ENCODE data around the gene SCAND1. TPM values are rescaled to one million over a fixed set of nuclear protein-coding genes. Genes with fewer than 3 reads are reported as not detected.

The SCAND1 gene
- total RNA-seq, 1 experiment from 2014 or later = 59.6 TPM

DNA sequence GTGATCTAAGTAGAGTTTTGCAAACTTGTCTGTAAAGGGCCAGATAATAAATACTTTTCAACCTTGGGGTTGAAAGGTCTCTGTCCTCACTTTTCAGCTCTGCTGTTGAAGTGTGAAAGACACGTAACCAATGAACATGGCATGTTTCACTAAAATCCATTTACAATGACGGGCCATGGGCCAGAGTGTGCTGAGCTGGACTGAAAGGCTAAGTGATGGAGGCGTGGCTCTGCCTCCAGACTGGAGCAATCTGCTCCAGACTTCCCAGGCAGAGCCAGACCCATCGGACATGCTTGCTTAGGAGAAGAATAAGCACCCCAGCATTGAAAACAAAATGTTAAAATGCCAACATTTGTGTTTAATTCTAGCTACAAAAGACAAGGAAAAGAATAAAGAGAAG is 41.4 kb downstream of the SCAND1 start:
- Histone ChIP-seq H3K4me1 (ENCODE audit: control insufficient read depth, insufficient read depth, low read length) (no peaks in the 10 kb centered on the region; the same call in 1 of the 2 replicates), H3K27ac (ENCODE audit: low read length) (no peak overlapping the region), H3K36me3 (ENCODE audit: control insufficient read depth, insufficient read depth, low read length) (peaks cover 13% of the 10 kb centered on the region), H3K4me3 (ENCODE audit: low read depth in 2 of 2, low read length in 2 of 2) (no peak overlapping the region), H3K27me3 (ENCODE audit: control insufficient read depth, insufficient read depth, low read length) (no peaks in the 10 kb centered on the region), H3K9me3 (ENCODE audit: control insufficient read depth, insufficient read depth, low read depth, low read length) (no peaks in the 10 kb centered on the region)
- no peak for DNase-seq (ENCODE audit: low read depth, low spot score)
- POLR2A ChIA-PET = no interaction called here
- TF ChIP-seq, protein P1, sequence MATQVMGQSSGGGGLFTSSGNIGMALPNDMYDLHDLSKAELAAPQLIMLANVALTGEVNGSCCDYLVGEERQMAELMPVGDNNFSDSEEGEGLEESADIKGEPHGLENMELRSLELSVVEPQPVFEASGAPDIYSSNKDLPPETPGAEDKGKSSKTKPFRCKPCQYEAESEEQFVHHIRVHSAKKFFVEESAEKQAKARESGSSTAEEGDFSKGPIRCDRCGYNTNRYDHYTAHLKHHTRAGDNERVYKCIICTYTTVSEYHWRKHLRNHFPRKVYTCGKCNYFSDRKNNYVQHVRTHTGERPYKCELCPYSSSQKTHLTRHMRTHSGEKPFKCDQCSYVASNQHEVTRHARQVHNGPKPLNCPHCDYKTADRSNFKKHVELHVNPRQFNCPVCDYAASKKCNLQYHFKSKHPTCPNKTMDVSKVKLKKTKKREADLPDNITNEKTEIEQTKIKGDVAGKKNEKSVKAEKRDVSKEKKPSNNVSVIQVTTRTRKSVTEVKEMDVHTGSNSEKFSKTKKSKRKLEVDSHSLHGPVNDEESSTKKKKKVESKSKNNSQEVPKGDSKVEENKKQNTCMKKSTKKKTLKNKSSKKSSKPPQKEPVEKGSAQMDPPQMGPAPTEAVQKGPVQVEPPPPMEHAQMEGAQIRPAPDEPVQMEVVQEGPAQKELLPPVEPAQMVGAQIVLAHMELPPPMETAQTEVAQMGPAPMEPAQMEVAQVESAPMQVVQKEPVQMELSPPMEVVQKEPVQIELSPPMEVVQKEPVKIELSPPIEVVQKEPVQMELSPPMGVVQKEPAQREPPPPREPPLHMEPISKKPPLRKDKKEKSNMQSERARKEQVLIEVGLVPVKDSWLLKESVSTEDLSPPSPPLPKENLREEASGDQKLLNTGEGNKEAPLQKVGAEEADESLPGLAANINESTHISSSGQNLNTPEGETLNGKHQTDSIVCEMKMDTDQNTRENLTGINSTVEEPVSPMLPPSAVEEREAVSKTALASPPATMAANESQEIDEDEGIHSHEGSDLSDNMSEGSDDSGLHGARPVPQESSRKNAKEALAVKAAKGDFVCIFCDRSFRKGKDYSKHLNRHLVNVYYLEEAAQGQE (IDR thresholded peaks at IDR 0.05; ENCODE audit: insufficient read depth in 1 of 2, low read depth in 2 of 2, low read length in 1 of 2) = no peak
- TF ChIP-seq, protein P2, sequence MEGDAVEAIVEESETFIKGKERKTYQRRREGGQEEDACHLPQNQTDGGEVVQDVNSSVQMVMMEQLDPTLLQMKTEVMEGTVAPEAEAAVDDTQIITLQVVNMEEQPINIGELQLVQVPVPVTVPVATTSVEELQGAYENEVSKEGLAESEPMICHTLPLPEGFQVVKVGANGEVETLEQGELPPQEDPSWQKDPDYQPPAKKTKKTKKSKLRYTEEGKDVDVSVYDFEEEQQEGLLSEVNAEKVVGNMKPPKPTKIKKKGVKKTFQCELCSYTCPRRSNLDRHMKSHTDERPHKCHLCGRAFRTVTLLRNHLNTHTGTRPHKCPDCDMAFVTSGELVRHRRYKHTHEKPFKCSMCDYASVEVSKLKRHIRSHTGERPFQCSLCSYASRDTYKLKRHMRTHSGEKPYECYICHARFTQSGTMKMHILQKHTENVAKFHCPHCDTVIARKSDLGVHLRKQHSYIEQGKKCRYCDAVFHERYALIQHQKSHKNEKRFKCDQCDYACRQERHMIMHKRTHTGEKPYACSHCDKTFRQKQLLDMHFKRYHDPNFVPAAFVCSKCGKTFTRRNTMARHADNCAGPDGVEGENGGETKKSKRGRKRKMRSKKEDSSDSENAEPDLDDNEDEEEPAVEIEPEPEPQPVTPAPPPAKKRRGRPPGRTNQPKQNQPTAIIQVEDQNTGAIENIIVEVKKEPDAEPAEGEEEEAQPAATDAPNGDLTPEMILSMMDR (IDR thresholded peaks at IDR 0.05) = no peak
- TF ChIP-seq SIN3A (IDR thresholded peaks at IDR 0.05; ENCODE audit: borderline replicate concordance, insufficient read depth, low read depth, low read length) (no peak), POLR2AphosphoS5 (IDR thresholded peaks at IDR 0.05; ENCODE audit: low read depth, low read length) (no peak), TCF7L2 (IDR thresholded peaks at IDR 0.05; ENCODE audit: low read depth, low read length) (no peak)
- BruUV-seq (replicated peaks) = no TSS peak
- intact Hi-C loops (cut with micrococcal nuclease; ENCODE audit: unreplicated experiment) (no loop called here), in situ Hi-C loops (cut with HindIII; ENCODE audit: low pct_unique_long_range_greater_than_20kb, low sequenced_read_pairs) (no loop called here)
- CTCF ChIA-PET = interaction anchor here (0.7 kb wide), 1 partner anchor 121 kb away, joined by 3 read pairs; no protein-coding TSS in a partner anchor
- no peak for ATAC-seq

DNA sequence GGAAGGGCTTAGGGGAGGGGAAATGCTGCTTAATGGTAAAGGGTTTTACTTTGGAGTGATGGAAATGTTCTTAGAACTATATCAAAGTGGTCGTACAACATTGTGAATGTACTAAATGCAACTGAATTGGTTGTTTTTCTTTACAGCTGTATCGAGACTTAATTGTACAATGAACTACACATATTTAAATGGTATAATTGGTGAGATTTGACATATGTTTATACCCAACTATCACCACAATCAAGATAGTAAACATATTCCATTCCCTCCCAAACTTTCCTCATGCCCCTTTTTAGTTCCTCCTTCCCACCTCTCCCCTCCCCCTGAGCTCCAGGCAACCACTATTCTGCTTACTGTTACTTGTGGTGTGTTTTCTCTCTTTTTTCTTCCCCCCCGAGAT is 44.0 kb downstream of the SCAND1 start:
- H3K27ac ChIP-seq (ENCODE audit: low read length) = no peak overlapping the region
- H3K4me1 ChIP-seq (ENCODE audit: control insufficient read depth, insufficient read depth, low read length) = no peaks in the 10 kb centered on the region; the same call in 1 of the 2 replicates
- no peak for DNase-seq (ENCODE audit: low read depth, low spot score)
- no peak for ATAC-seq
- H3K36me3 ChIP-seq (ENCODE audit: control insufficient read depth, insufficient read depth, low read length) = peaks cover 11% of the 10 kb centered on the region
- H3K27me3 ChIP-seq (ENCODE audit: control insufficient read depth, insufficient read depth, low read length) = no peaks in the 10 kb centered on the region
- BruUV-seq (replicated peaks) = no TSS peak
- CTCF ChIA-PET = no interaction called here
- POLR2A ChIA-PET = no interaction called here
- no peak overlapping the region for H3K4me3 ChIP-seq (ENCODE audit: low read depth in 2 of 2, low read length in 2 of 2)
- in situ Hi-C loops (cut with HindIII; ENCODE audit: low pct_unique_long_range_greater_than_20kb, low sequenced_read_pairs) = no loop called here
- TF ChIP-seq POLR2AphosphoS5 (IDR thresholded peaks at IDR 0.05; ENCODE audit: low read depth, low read length) (no peak), TCF7L2 (IDR thresholded peaks at IDR 0.05; ENCODE audit: low read depth, low read length) (no peak), SIN3A (IDR thresholded peaks at IDR 0.05; ENCODE audit: borderline replicate concordance, insufficient read depth, low read depth, low read length) (no peak)
- TF ChIP-seq, protein P1 (IDR thresholded peaks at IDR 0.05; ENCODE audit: insufficient read depth in 1 of 2, low read depth in 2 of 2, low read length in 1 of 2) = no peak
- TF ChIP-seq, protein P2 (IDR thresholded peaks at IDR 0.05) = no peak
- intact Hi-C loops (cut with micrococcal nuclease; ENCODE audit: unreplicated experiment) = no loop called here
- H3K9me3 ChIP-seq (ENCODE audit: control insufficient read depth, insufficient read depth, low read depth, low read length) = no peaks in the 10 kb centered on the region
